GM21360 (cell line): ENCODE data around the gene ABHD17A.

Experiments used
- ATAC-seq: cut with Tn5 transposase; IDR thresholded peaks from one replicate; pipeline ENCODE4 v1.9.1; 2021; ENCODE audit warnings: mild to moderate bottlenecking, moderate library complexity; ENCODE audit not compliant: unreplicated experiment

ABHD17A gene

GRCh38 chr19:1841209-1841924 lies 43.9 kb downstream of the ABHD17A start:
- no peak for ATAC-seq

GRCh38 chr19:1840541-1841115 lies 44.7 kb downstream of the ABHD17A start:
- no peak for ATAC-seq

DNA sequence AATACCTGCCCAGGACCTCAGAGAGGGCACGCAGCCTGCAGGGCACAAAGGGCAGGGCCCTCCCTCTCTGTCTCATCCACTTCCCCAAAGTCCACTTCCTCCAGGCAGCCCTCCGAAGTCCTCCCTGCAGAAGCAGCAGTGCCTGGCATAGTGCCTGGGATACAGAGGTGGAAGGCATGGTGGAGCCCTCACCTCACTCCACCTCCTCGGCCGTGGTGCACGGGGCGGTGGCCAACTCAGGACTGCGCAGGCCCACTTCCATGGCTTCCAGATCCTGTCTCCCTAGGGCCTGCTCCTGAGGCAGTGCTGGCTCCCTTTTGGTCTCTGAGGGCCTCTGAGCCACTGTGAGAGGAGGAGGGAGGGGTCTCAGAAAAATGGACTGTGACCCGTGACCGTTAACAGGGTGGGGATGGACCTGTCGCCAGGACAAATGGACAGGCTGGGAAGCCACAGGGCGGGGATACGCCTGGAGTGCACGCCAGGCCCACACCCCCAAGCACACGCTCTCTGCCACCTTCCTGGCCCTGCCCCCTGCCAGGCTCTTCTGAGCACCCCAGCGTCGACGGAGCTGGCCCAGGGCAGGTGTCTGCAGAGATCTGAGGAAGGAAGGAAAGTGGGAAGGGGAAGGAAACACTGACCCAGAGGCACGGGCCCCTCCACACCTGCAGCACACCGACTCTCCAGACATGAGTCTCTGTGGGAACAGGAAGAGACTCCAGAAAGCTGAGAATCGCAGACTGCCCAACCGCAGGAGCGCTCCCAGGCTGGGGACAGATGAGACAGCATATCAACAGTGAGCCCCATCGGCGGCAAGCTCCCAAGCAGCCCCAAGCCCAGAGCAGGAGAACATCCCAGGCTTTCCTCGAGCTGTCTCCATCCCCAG lies 45.4 kb downstream of the ABHD17A start:
- no peak for ATAC-seq

DNA sequence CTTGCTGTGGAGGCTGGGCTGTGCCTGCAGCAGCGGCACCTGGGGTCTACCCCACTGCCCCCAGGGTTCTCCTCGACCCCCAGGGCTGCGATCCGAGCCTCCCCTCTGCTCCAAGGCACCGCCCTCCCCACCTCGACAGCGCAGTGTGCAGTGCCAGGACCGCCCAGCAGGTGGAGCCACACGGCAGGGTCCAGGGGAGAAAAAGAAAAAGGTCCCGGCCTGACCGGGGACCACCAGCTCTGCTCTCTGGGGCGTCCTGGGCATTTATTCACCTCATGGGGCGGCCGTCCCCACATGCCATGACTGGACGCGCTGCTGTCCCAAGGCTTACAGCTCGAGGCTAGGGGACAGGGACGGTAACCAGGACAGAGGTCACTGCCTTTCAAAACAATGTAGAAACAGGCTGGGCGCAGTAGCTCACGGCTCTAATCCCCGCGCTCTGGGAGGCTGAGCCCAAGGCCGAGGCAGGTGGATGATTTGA lies 47.6 kb downstream of the ABHD17A start:
- ATAC-seq: no peak

DNA sequence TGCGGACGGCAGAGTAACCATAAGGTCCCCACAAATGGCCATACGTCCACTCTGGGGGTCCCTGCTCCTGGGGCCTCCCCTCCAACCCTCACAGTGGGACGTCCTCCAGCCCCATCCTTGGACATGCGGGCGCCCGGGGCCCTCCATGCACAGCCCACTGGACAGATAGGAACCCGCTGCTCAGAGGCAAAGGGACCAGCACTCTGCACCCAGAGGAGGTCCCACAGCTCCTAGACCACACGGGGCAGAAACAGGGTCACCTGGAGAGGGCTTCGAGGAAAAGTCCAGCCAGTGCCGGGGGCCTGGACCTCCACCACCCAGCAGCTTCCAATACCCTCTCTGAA lies 48.1 kb downstream of the ABHD17A start:
- no peak for ATAC-seq

DNA sequence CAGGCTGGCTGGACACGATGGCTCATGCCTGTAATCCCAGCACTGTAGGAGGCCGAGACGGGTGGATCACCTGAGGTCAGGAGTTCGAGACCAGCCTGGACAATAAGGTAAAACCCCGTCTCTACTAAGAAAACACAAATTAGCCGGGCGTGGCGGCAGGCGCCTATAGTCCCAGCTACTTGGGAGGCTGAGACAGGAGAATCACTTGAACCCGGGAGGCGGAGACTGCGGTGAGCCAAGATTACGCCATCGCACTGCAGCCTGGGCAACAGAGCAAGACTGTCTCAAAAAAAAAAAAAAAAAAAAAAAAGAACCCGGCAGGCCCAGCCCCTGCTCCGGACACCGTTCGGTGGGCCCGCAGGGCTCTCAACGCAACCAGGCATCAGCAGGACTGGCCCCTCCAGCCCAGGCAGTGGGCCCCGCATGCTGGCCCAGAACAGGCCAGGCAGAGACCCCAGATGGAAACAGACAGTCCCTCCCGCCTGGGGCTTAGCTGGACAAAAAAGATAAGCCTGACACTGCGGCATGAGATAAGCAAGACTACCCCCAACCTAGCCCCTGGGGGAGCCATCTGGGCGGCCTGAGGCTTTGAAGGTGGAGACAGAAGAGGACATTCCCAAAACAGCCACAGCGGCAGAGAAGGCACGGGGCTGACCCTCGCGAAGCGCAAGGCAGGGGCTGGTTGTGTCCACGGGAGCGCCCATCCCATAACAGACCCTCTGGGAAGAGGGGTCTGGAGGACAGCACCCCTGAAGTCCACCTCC lies 48.7 kb downstream of the ABHD17A start:
- no peak for ATAC-seq

DNA sequence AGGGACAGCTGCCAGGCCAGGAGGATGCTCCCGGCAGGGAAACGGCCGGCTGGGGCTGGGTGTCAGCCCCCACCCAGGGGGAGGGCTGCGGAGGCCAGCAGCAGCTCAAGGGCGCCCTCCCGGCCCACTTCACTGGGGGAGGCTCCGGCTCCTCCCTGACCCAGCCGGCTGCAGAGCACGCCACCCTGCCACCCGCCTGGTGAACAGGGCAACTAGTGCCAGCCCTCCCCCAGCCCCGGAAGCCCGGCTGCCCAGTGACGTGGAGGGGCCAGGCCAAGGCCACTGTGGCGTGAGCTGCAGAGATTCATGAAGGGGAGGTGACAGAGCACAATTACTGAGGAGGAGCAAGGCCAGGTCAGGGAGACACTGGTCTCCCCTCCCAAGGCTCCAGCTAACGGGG lies 51.8 kb downstream of the ABHD17A start:
- no peak for ATAC-seq

- no peak for ATAC-seq
These were observed 53.1 kb downstream of the ABHD17A start for GRCh38 chr19:1832046-1832663.

GRCh38 chr19:1830978-1831377 lies 54.3 kb downstream of the ABHD17A start:
- no peak for ATAC-seq

DNA sequence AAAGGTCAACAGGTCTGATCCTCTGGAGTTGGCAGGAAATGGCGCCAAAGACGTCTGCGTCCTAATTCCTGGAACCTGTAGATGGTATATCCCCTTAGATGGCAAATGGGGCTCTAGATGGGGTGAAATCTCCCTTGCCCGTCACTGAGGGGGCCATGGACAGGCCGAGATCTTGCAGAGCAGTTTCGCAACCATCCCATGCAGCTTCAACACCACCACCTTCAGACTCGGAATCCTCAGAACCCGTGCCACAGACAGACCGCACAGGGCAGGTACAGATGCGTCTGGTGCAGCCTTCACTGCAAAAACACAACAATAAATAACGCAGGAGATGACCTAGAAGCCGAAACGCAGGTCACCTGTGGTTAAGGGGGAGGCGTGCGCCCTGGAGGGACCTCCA lies 54.7 kb downstream of the ABHD17A start:
- no peak for ATAC-seq

GRCh38 chr19:1829958-1830357 lies 55.3 kb downstream of the ABHD17A start:
- no peak for ATAC-seq

- no peak for ATAC-seq
These were observed 56.7 kb downstream of the ABHD17A start for GRCh38 chr19:1828279-1829238.

DNA sequence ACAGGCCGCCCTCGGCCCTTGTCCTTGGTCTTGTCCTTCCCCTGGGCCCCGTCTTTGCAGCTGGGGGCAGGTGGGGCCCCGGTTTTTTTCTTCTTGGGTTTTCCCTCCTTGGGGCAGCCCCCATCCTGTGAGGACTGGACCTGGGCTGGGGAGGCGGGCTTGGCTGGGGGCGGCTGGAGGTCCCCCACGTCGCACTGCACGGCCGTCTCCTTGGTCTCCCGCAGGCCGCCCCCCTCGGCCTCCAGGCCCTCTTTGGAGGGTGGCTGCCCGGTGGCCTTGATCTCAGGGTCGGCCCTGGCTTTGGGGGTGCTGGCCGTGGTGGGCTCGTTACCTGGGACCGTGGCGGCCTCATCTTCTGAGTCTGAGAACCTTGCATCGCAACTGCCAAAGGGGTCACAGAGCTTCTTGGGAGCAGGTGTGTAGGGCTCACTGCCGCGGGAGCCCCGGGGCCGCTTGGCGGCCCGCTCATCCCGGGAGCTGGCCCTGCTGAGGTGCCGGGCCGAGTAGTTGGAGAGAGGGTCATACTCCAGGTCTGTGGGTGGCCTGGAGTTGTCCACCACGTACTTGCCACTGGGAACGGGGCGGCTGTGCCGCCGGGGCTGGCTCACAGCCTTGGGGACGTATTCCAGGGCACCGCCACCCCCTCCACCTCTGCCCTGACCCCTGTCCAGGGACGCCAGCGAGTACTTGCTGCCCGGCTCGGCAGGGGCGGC lies 57.6 kb downstream of the ABHD17A start:
- no peak for ATAC-seq
